ENCODE results near the gene IDS. TPM values are rescaled to one million over a fixed set of nuclear protein-coding genes. Genes with fewer than 3 reads are reported as not detected.
"Not testable (repeated sequence)": the region's sequence is repeated elsewhere in the genome, so short reads cannot be mapped to it uniquely, and the experiment has no call there.

Gene IDS
- 100 to 1,000 TPM in 1 of 2 donors, 10 to 100 TPM in 1; 88.2 to 102 TPM for total RNA-seq
- long read RNA-seq, donor 1, full-length matches to known transcripts, result 7 of 28 reads
- long read RNA-seq, donor 1, partial matches to known transcripts, result 1 of 28 reads
- long read RNA-seq, donor 1, other reads (novel, unspliced or antisense), result 20 of 28 reads
- long read RNA-seq, donor 2, full-length matches to known transcripts, result 39 of 80 reads
- long read RNA-seq, donor 2, partial matches to known transcripts, result 8 of 80 reads
- long read RNA-seq, donor 2, other reads (novel, unspliced or antisense), result 33 of 80 reads

- DNase-seq (ENCODE audit: low spot score), result peak; percentile 97
- intact Hi-C loops (cut with DNase I), result loop anchor here in 1 of 2 donors (10.0 kb wide), 1 partner anchor 130 kb away; the partner anchor contains the start of gene TMEM185A
These were observed at the start of gene IDS for GRCh38 chrX:149504915-149505651. TSS of gene IDS (minus strand) at chrX:149505306. CDS start at chrX:149505137, 169 bp downstream.

- intact Hi-C loops (cut with DNase I); DNase-seq (ENCODE audit: low spot score): not testable (repeated sequence)
These were observed 46.8 kb upstream of the IDS start for GRCh38 chrX:149551939-149552248.

- intact Hi-C loops (cut with DNase I); DNase-seq (ENCODE audit: low spot score): not testable (repeated sequence)
These were observed 46.3 kb upstream of the IDS start for GRCh38 chrX:149551245-149551938.

- DNase-seq (ENCODE audit: low spot score); intact Hi-C loops (cut with DNase I): not testable (repeated sequence)
These were observed 45.3 kb upstream of the IDS start for GRCh38 chrX:149550454-149550853.

- DNase-seq (ENCODE audit: low spot score); intact Hi-C loops (cut with DNase I): not testable (repeated sequence)
These were observed 44.6 kb upstream of the IDS start, which contains the start of gene HSFX3 for GRCh38 chrX:149549701-149550100. TSS of gene HSFX3 (minus strand) at chrX:149549924. CDS start at chrX:149549852, 72 bp downstream.

GRCh38 chrX:149547782-149548181, 42.7 kb upstream of the IDS start:
- DNase-seq (ENCODE audit: low spot score), result not testable (repeated sequence)

GRCh38 chrX:149546962-149547361, 41.9 kb upstream of the IDS start:
- DNase-seq (ENCODE audit: low spot score); intact Hi-C loops (cut with DNase I): not testable (repeated sequence)

More at GRCh38 chrX:149547782-149548181, 42.7 kb upstream of the IDS start:
- intact Hi-C loops (cut with DNase I), result not testable (repeated sequence)

- DNase-seq (ENCODE audit: low spot score); intact Hi-C loops (cut with DNase I): not testable (repeated sequence)
These were observed 40.7 kb upstream of the IDS start for GRCh38 chrX:149545545-149546543.

GRCh38 chrX:149541521-149542047, 36.5 kb upstream of the IDS start:
- intact Hi-C loops (cut with DNase I), result no loop called here
- no peak for DNase-seq (ENCODE audit: low spot score)

GRCh38 chrX:149540621-149541520, 35.8 kb upstream of the IDS start, which contains the start of gene EOLA1:
TSS of gene EOLA1 (plus strand) at chrX:149541012. CDS start at chrX:149545631, 4,619 bp downstream.
- intact Hi-C loops (cut with DNase I), result no loop called here
- DNase-seq (ENCODE audit: low spot score), result peak; percentile 96

GRCh38 chrX:149540131-149540620, 35.1 kb upstream of the IDS start:
- DNase-seq (ENCODE audit: low spot score), result peak; percentile 97

GRCh38 chrX:149539283-149540130, 34.4 kb upstream of the IDS start:
- peak; percentile 95 for DNase-seq (ENCODE audit: low spot score)
- intact Hi-C loops (cut with DNase I), result no loop called here

More at GRCh38 chrX:149540131-149540620, 35.1 kb upstream of the IDS start:
- intact Hi-C loops (cut with DNase I), result no loop called here

GRCh38 chrX:149537474-149537873, 32.4 kb upstream of the IDS start:
- intact Hi-C loops (cut with DNase I); DNase-seq (ENCODE audit: low spot score): not testable (repeated sequence)

GRCh38 chrX:149534926-149535602, 30.0 kb upstream of the IDS start:
- DNase-seq (ENCODE audit: low spot score); intact Hi-C loops (cut with DNase I): not testable (repeated sequence)

GRCh38 chrX:149533999-149534398, 28.9 kb upstream of the IDS start:
- intact Hi-C loops (cut with DNase I); DNase-seq (ENCODE audit: low spot score): not testable (repeated sequence)

- intact Hi-C loops (cut with DNase I), result not testable (repeated sequence)
These were observed 27.8 kb upstream of the IDS start for GRCh38 chrX:149532868-149533267.

More at GRCh38 chrX:149532868-149533267, 27.8 kb upstream of the IDS start:
- not testable (repeated sequence) for DNase-seq (ENCODE audit: low spot score)

All from posterior vena cava (tissue), 2 donors.